CD1c-positive myeloid dendritic cell (primary cell): Measurements from ENCODE around the gene PSMD2.
A peak's percentile ranks its signal among the peaks of the same experiment; 100 is the strongest.

Experiments used
- DNase-seq: peaks from one replicate; pipeline ENCODE4 v3.0.0-alpha.2; 2016; ENCODE audit errors: extremely low spot score

PSMD2 gene

DNA sequence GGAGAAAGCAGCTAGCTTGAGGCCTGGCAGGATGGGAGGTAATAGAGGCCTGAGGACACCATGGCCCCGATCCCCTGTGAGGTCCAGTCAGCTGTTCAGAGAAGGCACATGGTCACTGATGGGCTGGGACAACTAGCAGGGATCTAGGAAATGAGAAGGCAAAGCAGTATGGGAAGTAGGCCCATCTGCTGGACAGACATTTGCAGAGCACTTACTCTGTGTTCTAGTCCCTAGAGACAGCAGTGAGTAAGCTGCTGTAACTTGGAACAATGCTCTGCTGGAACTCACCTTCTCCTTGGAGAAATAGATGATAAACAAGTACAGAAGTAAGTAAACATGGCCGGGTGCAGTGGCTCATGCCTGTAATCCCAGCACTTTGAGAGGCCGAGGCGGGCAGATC is 16.1 kb upstream of the PSMD2 start:
- no peak for DNase-seq

DNA sequence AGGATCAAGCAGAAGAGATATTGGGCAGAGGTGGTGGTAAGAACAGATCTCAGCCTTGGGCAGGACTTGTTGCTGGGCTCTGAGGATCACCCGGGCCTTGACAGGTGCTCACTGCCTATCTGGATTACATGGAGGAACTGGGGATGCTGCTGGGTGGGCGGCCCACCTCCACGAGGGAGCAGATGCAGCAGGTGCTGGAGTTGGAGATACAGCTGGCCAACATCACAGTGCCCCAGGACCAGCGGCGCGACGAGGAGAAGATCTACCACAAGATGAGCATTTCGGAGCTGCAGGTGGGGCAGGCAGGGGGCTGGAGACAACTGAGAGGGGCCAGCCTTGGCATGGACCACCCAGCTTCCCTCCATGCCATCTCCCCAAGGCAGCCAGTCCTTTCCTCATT is 15.4 kb upstream of the PSMD2 start:
- DNase-seq = no peak

DNA sequence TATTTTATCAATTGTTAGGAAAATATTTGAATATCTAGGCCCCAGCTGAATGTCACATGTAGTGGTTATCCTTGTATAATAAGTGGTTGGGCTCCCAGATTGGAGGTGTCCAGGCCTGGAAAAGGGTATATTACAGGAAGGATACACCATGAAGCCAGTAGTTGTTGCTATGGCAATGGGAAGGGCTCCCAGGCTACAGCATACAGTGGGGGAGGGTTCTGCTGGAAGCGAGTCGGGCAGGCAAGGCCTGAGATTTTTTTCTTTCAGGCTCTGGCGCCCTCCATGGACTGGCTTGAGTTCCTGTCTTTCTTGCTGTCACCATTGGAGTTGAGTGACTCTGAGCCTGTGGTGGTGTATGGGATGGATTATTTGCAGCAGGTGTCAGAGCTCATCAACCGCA is 14.3 kb upstream of the PSMD2 start:
- DNase-seq = no peak

DNA sequence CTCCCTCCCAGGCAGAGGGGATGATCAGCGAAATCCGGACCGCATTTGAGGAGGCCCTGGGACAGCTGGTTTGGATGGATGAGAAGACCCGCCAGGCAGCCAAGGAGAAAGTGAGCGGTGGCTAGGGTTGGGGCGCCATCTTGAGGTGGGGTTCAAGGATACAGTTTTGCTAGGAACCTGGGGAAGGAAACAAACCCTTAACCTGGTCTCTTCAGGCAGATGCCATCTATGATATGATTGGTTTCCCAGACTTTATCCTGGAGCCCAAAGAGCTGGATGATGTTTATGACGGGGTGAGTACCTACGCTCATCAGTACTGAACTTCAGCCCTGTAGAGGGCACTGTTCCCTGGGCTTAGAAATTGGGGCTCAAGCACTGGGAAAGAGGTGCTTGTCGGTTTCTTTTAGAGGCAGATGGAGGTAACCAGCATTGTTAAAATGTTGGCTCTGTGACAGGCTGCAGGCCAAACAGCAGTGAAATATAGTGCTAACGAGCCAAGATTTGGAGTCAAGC is 9.6 kb upstream of the PSMD2 start:
- peak; percentile 54 for DNase-seq

DNA sequence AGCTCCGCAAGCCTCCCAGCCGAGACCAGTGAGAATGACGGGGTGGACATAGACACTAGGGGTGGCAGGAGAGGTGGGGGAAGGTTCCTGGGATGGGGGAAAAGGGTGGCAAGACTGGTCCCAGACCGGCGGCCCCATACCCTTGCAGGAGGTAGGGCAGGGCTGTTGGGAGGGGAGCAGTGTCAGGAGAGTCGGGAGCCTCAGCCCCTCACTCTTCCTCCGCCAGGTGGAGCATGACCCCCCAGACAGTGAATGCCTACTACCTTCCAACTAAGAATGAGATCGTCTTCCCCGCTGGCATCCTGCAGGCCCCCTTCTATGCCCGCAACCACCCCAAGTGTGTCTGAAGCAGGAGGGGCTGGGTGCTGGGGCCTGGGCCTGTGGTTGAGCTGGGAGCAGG is 8.7 kb upstream of the PSMD2 start:
- DNase-seq = no peak

DNA sequence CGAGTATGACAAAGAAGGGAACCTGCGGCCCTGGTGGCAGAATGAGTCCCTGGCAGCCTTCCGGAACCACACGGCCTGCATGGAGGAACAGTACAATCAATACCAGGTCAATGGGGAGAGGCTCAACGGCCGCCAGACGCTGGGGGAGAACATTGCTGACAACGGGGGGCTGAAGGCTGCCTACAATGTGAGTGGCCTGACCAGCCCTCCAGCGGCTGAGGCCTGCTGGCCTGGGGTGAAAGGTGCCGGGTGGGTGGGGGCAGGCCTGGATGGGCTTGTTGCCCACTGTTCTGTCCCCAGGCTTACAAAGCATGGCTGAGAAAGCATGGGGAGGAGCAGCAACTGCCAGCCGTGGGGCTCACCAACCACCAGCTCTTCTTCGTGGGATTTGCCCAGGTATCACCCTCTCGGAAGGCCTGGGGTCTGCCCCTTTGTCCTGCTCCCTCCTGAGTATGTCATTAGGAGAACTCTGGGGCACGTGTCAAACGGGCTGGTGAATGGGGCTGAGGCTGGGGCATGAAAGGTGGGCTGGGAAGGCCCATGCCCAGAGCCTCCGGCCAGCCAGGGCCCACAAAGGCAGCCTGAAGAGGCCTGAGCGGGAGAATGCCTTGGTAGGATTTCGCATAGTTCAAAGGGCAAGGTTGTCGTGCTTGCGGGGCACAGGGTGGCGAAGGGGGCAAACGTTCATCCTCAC is 7.8 kb upstream of the PSMD2 start:
- no peak for DNase-seq

DNA sequence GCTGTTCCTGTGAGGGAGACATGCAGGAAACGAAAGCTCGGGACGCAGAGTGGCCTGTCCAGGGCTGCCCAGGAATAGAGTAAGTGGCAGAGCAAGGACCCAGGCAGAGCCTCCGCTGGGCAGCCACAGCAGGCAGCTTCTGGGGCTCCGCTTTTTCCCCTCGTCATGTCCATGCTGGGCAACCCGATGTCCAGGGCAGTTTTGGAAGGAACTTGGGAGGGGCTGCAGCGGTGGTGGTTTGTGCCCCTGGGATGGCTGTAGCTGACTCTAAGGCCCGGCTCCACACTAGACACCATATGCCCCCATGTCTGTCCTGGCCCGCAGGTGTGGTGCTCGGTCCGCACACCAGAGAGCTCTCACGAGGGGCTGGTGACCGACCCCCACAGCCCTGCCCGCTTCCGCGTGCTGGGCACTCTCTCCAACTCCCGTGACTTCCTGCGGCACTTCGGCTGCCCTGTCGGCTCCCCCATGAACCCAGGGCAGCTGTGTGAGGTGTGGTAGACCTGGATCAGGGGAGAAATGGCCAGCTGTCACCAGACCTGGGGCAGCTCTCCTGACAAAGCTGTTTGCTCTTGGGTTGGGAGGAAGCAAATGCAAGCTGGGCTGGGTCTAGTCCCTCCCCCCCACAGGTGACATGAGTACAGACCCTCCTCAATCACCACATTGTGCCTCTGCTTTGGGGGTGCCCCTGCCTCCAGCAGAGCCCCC is 7.1 kb upstream of the PSMD2 start:
- DNase-seq = no peak

DNA sequence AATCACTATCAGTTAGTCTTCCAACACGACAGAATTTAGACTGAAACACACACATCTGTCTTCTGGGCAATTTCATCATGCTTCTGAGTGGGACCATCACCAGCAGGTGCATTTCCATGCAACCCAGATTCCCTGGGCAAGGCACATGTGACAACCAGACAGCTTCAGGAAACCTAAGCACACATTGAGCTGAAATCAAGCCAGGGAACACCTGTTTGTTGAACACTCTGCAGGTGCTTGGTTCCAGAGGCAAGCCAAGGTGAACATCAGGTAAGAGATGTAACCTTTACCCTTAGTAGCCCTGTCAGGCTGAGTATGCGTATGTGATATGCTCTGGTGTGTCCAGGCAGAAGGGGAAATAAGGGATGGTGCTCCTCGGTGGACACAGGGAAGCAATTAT is 3.3 kb upstream of the PSMD2 start:
- DNase-seq = no peak

DNA sequence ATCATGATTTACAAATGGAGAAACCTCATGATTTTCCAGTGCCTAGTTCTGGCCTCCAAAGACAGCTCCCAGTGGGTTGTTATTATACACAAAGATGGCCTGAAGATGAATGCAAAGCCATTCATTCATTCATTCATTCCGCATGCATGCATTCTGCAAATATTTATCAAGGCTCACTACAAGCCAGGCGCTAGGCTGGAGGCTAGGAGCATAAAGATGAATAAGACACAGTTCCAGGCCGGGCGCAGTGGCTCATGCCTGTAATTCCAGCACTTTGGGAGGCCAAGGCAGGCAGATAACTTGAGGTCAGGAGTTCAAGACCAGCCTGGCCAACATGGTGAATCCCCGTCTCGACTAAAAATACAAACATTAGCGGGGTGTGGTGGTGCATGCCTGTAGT is 2.4 kb upstream of the PSMD2 start:
- DNase-seq = no peak

DNA sequence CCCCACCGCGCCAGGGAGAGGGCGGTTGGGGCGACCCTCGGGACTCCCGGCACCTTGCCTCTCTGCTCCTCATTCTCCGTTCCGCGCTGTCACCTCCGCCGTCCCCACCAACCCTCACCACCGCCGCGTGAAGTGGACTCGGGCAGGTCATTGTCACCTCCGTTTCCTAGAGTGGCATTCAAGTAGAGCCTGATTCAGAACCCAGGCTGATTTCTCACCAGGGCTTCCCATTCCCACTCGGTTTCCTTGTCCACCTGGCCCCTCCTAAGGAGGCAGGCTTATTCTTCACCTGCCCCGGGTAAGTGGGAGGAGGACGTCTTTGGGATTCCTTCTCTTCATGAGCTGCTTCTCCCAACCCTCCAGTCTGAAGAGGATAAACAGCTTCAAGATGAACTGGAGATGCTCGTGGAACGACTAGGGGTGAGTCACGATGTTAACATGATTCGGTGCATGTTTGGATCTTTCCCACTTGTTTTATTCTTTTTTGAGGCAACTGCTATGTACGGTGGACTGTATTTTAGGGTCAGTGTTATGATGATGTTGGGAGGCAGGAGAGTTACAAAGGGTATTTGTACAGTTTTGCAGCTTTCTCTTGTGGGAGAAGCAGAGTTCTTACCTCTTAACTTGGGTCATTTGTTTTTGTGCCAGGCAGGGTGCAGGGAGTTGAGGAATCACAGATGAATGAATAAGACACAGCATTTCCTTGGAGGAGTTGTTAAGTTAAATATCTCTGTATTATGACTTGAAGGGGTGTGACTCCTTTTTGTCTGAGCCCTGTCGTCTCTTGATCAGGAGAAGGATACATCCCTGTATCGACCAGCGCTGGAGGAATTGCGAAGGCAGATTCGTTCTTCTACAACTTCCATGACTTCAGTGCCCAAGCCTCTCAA is 692 bp downstream of the PSMD2 start:
- DNase-seq = no peak

DNA sequence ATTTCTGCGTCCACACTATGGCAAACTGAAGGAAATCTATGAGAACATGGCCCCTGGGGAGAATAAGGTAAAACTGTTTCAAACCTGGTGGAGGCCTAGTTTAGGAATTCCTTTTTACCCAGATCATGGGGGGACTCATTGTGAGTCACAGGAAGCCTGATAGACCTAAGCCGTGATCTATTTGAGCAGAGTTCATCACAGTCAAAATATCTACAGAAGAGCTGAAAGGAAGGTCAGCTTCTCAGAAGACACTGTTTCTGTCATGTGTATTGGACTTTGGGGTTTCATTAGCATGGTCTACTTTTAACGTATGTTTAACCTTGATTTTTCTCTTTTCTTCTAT is 1.3 kb downstream of the PSMD2 start:
- DNase-seq = no peak

DNA sequence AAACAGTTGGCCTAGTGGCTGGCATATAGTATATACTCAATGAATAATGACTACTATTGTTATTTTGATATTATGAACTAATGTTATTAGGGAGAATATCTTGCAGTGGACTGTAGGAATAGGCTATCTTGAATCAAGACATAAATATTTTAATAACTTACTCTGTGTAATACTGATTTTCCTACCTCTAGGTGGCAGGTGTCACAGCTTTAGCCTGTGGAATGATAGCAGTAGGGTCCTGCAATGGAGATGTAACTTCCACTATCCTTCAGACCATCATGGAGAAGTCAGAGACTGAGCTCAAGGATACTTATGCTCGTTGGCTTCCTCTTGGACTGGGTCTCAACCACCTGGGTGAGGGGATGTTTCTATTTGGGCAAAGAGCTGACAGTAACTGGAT is 6.5 kb downstream of the PSMD2 start:
- DNase-seq = no peak

DNA sequence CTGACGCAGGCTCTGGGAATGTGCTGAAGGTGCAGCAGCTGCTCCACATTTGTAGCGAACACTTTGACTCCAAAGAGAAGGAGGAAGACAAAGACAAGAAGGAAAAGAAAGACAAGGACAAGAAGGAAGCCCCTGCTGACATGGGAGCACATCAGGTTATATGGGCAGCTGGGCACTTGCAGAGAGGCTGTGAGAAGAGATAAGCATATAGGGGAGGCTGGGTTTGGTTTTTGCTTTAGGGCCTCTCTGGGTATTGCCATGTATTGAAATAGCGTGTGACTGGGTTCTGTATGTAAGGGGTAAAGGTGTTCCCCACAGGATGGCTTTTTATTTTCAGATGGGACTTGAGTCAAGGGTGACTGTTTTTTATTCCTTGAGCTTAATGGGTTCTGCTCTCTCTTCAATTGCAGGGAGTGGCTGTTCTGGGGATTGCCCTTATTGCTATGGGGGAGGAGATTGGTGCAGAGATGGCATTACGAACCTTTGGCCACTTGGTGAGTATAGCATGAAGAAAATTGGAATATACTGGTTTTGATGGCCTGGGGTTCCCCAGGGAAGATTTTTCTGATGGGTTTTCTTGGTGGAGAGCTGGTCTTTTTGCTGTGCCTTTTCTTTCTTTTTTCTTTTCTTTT is 7.4 kb downstream of the PSMD2 start:
- DNase-seq = no peak

DNA sequence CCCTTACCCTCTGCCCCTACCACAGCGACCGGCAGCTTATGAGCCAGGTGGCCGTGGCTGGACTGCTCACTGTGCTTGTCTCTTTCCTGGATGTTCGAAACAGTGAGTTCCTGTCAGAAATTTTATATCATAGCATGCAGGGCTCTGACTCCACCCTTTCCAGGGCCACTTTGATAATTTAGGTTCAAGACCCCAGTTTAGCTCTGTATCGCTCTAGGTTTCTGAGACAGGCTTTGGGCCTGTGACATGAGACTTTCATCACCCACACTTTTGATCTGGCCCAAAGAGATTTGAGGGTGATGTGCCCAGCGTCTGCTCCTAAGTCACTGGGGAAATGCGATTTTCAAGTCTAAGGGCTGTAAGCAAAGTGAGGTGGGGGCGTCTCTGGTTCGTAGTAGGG is 8.9 kb downstream of the PSMD2 start:
- DNase-seq = no peak

DNA sequence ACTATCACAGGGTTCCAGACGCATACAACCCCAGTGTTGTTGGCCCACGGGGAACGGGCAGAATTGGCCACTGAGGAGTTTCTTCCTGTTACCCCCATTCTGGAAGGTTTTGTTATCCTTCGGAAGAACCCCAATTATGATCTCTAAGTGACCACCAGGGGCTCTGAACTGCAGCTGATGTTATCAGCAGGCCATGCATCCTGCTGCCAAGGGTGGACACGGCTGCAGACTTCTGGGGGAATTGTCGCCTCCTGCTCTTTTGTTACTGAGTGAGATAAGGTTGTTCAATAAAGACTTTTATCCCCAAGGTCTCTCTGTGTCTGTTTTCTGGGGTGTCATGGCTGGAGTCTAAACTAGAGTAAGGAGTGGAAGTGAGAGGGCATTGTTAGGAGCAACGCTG is 9.7 kb downstream of the PSMD2 start:
- DNase-seq = no peak

DNA sequence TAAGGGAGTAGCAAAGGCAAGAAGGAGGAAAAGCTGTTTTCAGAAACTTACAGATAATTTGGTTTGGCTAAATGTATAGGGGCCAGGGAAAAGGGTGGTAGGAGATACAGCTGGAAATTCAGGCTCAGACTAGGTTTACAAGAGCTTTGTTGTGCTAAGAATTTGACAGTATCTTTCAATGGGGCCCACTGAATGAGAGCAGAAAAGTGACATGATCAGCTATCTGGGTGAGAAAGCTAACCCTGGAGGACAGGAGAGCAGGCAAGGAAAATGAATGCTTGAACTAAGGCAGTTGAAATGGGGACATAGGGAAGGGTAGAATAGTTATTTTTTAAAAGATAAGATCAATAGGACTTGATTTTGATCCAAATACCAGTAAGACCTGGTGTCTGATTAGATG is 12.6 kb downstream of the PSMD2 start:
- DNase-seq = no peak

DNA sequence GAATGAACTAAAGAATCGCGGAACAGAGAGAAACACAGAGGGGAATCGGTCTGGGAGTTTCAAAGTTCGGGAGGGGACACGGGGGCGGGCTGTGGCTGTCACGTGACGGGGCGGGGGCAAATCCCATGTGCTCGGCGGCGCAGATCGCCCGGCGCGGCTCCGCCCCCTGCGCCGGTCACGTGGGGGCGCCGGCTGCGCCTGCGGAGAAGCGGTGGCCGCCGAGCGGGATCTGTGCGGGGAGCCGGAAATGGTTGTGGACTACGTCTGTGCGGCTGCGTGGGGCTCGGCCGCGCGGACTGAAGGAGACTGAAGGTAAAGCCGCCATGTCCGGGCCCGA is 15.3 kb downstream of the PSMD2 start, which contains the start of gene EIF4G1:
TSS of gene EIF4G1 (plus strand) at position 244 of the 337 bp plus-strand sequence. CDS start 1,191 bp downstream, outside the sequence.
- DNase-seq = peak; percentile 98

DNA sequence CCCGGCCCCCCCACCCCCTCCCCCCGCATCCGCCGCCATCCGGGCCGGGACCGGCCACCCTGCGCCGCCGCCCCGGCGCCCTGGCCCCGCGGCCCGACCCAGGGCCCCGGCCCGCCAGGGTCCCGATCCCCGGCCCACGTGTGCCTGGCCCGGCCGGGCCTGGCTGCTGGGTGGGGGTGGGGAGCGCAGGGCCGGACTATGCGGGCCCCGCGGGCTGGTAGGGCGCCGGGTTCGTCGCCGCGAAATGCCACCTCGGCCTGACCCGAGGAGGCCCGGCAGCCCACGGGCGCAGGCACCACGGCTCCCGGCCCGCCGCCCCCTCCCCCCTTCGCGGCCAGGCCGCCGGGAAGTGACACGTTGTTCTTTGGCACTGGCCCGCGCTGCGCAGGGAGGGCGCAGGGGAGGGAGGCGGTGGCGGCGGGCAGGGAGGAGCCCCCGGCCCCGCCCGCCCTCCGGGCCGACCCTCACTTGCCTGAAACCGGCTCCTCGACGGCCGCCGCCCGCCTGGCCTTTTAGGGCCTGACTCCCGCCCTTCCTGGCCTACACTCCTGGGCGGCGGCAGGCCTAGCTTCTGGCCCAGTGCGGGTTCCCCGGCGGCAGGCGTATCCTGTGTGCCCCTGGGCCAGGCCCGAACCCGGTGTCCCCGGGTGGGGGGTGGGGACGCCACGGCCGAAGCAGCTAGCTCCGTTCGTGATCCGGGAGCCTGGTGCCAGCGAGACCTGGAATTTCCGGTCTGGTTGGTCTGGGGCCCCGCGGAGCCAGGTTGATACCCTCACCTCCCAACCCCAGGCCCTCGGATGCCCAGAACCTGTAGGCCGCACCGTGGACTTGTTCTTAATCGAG is 15.9 kb downstream of the PSMD2 start:
- peak; percentile 79 for DNase-seq

DNA sequence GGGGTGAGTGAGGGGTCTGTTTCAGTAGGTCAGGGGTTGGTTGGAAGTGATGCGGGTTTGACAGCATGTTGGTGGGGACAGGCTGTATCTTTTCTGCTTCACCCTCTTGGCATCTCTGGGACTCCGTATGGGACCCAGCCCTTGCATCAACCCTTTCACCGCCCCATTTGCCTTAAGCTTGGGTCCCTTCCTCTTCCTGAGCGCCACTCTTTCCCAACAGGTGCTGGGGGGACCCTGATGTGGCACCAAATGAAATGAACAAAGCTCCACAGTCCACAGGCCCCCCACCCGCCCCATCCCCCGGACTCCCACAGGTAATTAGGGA is 16.5 kb downstream of the PSMD2 start:
- DNase-seq = peak; percentile 26

DNA sequence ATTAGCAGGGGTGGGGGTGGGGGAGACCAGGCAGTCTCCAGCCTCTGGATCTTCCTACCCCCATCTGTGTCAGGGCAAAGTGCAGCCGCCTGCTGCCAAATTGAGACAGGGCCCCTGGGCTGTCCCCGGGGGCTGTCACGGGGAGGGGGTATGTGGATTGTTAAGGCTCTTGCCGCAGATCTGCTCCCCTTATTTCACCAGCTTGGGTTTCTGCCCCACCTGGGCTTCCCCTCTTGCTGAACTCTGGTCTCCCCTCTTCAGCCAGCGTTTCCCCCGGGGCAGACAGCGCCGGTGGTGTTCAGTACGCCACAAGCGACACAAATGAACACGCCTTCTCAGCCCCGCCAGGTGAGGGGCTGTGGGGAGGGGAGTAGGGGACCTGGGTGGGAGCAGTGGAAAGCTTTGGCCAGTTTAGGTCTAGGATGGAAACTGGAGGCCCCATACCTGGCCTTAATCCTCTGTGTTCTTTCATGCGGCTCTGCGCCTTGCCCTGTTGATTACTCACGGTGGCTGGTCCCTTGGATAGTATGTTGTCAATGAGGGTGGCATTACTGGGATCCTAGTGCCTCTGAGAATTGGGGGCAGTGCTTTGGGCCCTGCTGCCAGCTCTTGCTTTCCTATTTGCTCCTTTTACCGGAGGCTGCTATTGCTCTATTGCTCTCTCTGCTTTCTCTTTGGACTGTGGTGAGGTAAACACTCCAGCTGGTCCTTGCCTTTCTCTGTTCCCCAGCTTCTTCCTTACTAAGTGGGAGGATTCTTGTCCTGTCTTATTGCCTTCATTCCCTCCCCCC is 17.0 kb downstream of the PSMD2 start:
- DNase-seq = no peak

DNA sequence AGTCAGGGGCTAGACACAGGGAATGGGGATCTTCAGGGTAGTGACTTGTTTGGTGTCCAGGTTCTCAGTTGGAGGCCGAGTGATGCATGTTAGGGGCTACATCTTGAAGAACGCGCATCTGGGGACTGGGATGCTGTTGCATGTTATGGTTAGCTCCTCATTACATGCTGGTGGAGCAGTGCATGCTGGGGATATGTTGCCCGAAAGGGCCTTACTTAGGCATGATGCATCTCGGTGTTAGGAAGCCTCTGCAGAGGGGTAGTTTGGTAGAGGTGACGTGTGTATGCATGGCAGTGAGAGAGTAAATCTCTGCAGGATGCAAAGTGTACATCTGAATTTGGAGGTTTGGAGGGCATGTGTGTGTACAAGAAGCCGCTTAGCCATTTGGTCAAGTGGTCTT is 17.8 kb downstream of the PSMD2 start:
- DNase-seq = no peak
